ENCODE data around the gene NAV1. TPM values are rescaled to one million over a fixed set of nuclear protein-coding genes. Genes with fewer than 3 reads are reported as not detected.
A peak's percentile ranks its signal among the peaks of the same experiment; 100 is the strongest.

Gene NAV1
- total RNA-seq, 1 experiment from 2014 or later: 51.0 TPM

DNA sequence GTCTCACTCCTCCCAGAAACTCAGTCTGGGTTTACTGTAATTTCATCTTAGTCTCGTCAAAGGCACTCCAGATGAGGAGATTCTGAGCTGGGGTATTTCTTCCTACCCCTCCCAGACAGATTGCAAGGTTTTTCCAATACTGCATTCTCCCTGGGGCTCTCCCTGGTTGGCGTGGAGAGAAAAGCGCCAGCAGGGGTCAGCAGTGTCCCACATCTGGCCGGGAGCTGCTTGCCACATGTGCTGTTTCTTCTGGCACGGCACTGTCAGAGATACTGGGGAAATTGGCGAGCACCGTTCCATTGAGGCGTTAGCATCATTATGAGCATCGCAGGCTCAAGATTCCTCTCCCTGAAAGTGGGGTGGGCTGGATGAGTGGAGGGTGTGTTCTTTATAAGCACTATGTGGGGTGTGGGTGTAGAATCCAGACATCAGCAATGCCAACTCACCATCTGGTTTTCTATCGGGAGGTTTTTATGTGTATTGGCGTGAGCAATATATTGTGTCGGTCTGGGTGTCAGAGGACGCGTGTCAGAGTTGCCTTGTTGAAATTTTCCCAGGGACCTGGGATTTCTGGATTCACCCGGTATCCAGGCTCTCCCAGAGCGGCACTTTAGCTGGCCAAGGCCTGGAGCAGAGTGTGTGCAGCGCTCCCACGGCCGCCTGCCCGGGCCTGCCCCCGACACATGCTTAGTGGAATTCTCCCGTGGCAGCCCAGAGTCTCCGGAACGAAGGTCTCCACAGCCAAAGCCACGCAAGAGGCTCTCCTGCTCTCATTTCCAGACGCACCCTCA is 8.0 kb upstream of the NAV1 start (continued):
- TF ChIP-seq ZNF532 (CRISPR knock-in tag; IDR thresholded peaks at IDR 0.05; ENCODE audit: borderline replicate concordance): no peak
- TF ChIP-seq ZNF263 (CRISPR knock-in tag; IDR thresholded peaks at IDR 0.05; ENCODE audit: low read depth): no peak

DNA sequence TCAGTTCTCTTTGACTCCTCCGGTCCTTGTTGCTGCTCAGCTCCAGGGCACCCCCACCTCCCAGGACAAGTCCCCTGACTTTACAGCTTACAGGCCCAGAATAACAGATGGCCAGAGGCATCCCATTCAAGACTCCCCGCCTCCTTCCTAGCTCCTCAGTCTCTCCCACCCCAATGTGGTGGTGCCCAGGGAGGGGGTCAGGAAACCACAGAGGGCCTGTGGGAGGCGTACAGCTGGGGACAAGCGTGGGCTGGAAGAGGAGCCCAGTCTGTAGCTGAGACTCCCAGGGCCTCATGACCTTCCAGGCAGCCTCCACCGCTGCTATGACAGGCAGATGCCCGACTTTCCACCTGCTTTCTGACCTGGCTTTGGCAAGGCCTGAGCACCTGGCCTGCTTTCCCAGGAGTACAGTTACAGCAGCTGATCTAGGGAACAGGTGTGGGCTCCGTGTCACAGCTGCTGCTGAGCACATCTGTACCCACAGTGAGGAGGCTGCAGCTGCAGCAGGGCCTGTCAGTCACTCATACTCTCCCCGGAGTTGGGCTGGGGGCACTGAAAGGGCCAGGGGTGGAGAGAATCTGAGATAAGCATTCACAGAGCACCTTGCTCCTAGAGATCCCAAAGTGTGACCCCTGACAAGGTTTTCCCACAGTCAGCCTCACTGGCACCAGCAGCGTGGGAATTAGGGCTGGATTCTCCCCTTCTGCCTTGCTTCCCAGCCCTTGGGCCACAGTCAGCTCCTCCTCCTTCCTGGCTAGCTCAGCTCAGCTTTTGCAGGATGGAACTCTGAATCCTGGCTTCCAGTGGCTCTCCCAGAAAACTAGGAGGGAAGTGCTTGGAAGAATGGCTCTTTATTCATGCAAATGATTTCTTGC is 7.1 kb upstream of the NAV1 start:
- ChIA-PET POLR2A (interaction anchor here (0.9 to 1.3 kb wide), 2 partner anchors 20 to 27 kb away, joined by 3 to 4 read pairs; no protein-coding TSS in a partner anchor), CTCF (interaction anchor here (1.0 to 8.2 kb wide), 24 partner anchors 8 to 414 kb away, joined by 3 to 87 read pairs (median 7); partner anchors contain the start of genes CSRP1, LMOD1, NAV1 and PHLDA3)
- Mint-ChIP-seq H3K4me3 (no peak overlapping the region), H3K27ac (no peak overlapping the region), H3K9me3 (no peaks in the 10 kb centered on the region), H3K36me3 (no peaks in the 10 kb centered on the region), H3K4me1 (peaks cover 23% of the 10 kb centered on the region), H3K27me3 (ENCODE audit: low read depth) (peaks cover 9% of the 10 kb centered on the region)
- DNase-seq (ENCODE audit: low spot score) (no peak), ATAC-seq (peak; percentile 17; the same call in 1 of the 2 replicates)
- TF ChIP-seq JAZF1 (CRISPR knock-in tag; IDR thresholded peaks at IDR 0.05) (no peak), EMX1 (CRISPR knock-in tag; IDR thresholded peaks at IDR 0.05) (no peak), JUN (CRISPR knock-in tag; IDR thresholded peaks at IDR 0.05) (no peak), ATF1 (CRISPR knock-in tag; IDR thresholded peaks at IDR 0.05) (no peak), ZBTB21 (CRISPR knock-in tag; IDR thresholded peaks at IDR 0.05; ENCODE audit: borderline replicate concordance) (no peak), FOXK1 (CRISPR knock-in tag; IDR thresholded peaks at IDR 0.05) (no peak)
- TF ChIP-seq, protein P1, sequence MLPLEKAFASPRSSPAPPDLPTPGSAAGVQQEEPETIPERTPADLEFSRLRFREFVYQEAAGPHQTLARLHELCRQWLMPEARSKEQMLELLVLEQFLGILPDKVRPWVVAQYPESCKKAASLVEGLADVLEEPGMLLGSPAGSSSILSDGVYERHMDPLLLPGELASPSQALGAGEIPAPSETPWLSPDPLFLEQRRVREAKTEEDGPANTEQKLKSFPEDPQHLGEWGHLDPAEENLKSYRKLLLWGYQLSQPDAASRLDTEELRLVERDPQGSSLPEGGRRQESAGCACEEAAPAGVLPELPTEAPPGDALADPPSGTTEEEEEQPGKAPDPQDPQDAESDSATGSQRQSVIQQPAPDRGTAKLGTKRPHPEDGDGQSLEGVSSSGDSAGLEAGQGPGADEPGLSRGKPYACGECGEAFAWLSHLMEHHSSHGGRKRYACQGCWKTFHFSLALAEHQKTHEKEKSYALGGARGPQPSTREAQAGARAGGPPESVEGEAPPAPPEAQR (CRISPR knock-in tag; IDR thresholded peaks at IDR 0.05): no peak

GRCh38 chr1:201533836-201534235 is 5.1 kb upstream of the NAV1 start:
- Mint-ChIP-seq H3K27me3 (ENCODE audit: low read depth) (peaks cover 29% of the 10 kb centered on the region), H3K4me3 (no peak overlapping the region), H3K27ac (no peak overlapping the region), H3K4me1 (peaks cover 32% of the 10 kb centered on the region), H3K9me3 (no peaks in the 10 kb centered on the region), H3K36me3 (no peaks in the 10 kb centered on the region)
- no peak for DNase-seq (ENCODE audit: low spot score)
- POLR2A ChIA-PET: no interaction called here
- no peak for ATAC-seq
- TF ChIP-seq IRF2 (CRISPR knock-in tag; IDR thresholded peaks at IDR 0.05; ENCODE audit: borderline replicate concordance, low read depth): no peak
- CTCF ChIA-PET: interaction anchor here (1.0 to 8.2 kb wide), 6 partner anchors 9 to 362 kb away, joined by 3 to 87 read pairs (median 16); no protein-coding TSS in a partner anchor
